ENCODE data around the gene CRBN.
A peak's percentile ranks its signal among the peaks of the same experiment; 100 is the strongest.

CRBN gene

DNA sequence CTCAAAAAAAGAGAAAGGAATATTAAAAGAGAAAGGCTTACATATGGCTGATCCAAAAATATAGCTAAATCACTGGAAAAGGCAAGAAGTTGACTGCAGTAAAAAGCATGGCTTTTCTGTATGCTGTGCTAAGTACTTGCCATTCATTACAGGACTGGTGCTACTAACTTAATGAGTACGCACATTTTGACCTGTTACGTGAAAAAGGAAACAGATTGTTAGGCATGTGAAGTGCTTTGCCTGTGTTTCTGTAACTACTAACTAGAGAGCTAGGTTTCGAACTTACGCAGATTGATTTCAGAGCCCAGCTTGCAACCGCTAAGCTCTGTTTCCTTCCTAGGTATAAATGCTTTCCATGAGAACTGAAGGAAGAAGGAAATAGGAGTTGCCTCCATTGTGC, 49.9 kb downstream of the CRBN start:
- Histone ChIP-seq H2AFZ (ENCODE audit: low read length) (no peak overlapping the region), H3K27ac (ENCODE audit: low read length) (no peak overlapping the region), H3K9ac (ENCODE audit: low read length) (no peak overlapping the region), H3K4me3 (ENCODE audit: low read length) (no peak overlapping the region), H3K9me2 (replicated peaks; ENCODE audit: insufficient read depth, low read length) (no peaks in the 10 kb centered on the region), H3K27me3 (replicated peaks; ENCODE audit: insufficient read depth, low read length) (no peaks in the 10 kb centered on the region), H3K79me2 (ENCODE audit: low read length) (peaks cover 31% of the 10 kb centered on the region), H4K20me1 (ENCODE audit: insufficient read depth, low read length) (no peaks in the 10 kb centered on the region), H3K36me3 (replicated peaks; ENCODE audit: insufficient read depth, low read length) (no peaks in the 10 kb centered on the region), H3K4me2 (ENCODE audit: low read depth, low read length) (no peak overlapping the region), H3K9me3 (replicated peaks; ENCODE audit: insufficient read depth, low read length) (no peaks in the 10 kb centered on the region), H3F3A (ENCODE audit: insufficient read depth, low read length) (no peaks in the 10 kb centered on the region), H3K4me1 (ENCODE audit: low read length) (no peaks in the 10 kb centered on the region)
- TF ChIP-seq EZH2phosphoT487 (IDR thresholded peaks at IDR 0.05; ENCODE audit: low read length) = no peak
- TF ChIP-seq, protein P1, sequence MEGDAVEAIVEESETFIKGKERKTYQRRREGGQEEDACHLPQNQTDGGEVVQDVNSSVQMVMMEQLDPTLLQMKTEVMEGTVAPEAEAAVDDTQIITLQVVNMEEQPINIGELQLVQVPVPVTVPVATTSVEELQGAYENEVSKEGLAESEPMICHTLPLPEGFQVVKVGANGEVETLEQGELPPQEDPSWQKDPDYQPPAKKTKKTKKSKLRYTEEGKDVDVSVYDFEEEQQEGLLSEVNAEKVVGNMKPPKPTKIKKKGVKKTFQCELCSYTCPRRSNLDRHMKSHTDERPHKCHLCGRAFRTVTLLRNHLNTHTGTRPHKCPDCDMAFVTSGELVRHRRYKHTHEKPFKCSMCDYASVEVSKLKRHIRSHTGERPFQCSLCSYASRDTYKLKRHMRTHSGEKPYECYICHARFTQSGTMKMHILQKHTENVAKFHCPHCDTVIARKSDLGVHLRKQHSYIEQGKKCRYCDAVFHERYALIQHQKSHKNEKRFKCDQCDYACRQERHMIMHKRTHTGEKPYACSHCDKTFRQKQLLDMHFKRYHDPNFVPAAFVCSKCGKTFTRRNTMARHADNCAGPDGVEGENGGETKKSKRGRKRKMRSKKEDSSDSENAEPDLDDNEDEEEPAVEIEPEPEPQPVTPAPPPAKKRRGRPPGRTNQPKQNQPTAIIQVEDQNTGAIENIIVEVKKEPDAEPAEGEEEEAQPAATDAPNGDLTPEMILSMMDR (IDR thresholded peaks at IDR 0.05; ENCODE audit: low read length) = no peak
- no peak for TF ChIP-seq EZH2 (optimal IDR thresholded peaks at IDR 0.05; ENCODE audit: low read depth, low read length)
- DNase-seq = no peak

DNA sequence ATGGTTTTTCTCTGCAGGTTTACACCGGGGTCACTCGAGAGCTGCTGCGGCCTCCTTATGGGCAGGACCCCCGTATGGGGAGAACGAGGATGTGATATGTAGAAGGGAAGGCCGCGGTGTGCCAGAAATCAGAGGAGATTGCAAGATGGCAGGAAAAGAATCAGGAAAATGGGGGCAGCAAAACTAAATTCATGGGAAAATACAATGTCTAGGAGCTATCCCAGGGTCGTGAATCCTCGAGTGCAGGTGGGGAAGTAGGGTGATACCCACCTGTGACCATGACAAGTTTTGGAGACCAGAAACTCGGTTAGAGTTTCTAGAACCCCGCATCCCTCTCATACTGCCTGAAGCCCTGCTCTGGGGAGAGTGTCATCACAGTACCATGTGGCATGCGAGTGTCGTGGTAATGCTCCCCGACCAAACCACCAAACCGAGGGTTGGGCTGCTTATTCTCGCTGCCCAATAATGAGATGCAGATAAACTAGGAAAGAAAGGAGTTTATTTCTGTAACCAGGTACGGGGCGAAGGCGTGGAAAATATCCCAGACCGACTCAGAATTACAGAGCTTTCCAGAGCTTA, 52.0 kb downstream of the CRBN start:
- no peaks in the 10 kb centered on the region for H3K4me1 ChIP-seq (ENCODE audit: low read length)
- DNase-seq = no peak
- no peak for TF ChIP-seq EZH2phosphoT487 (IDR thresholded peaks at IDR 0.05; ENCODE audit: low read length)
- TF ChIP-seq, protein P1 (IDR thresholded peaks at IDR 0.05; ENCODE audit: low read length) = no peak
- no peak for TF ChIP-seq EZH2 (optimal IDR thresholded peaks at IDR 0.05; ENCODE audit: low read depth, low read length)

DNA sequence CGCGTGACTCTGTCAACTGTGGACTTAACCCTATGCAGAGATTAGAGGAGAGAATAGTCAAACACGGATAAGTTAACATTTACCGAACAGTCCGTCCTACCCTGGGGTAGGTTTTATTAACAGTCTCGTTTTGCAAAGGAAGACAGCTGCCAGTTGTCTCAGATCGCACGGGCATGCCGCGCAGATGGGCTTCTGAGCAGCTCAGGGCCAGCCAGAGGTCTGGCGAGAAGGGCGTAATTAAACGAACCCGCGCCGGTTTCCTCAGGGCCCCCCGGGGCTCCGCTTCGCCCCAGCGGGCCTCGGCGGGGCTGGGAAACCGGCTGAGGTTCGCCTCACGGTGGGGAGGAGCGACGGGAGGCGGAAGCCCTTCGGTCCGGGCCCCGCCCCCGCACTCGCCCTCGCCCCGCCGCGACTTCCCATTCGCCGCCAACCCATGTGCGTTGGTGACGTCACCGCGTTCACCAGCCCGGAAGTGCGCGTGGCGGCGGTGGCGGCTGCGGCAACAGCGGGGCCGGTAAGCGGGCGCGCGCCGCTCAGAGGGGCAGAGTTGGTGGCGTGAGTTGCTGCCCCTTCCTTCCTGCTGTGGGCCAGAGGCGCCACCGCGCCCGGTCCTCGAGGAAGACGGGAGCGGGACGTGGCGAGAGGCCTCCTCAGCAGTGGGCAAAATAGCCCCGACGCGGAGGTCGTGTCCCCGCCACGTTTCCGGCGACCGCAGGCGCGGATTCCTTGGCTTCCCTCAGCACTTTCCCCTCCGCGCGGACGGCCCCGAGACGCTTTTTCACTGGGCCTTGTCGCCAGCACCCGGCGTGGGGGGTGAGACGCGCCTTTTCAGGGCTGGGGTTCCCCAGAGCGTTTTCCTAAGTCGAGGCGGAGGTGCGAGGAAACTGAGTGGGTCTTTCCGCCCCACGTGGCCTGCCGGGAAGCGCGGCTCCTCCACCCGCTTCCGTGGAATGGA, 52.7 kb downstream of the CRBN start, which contains the start of gene TRNT1:
Gene TRNT1 (plus strand): TSS at position 464 of the 955 bp plus-strand sequence. CDS start 2,101 bp downstream, outside the sequence.
- no peaks in the 10 kb centered on the region for H3K9me2 ChIP-seq (replicated peaks; ENCODE audit: insufficient read depth, low read length)
- peak within 1 kb of the TSS; percentile 72 for H3K4me2 ChIP-seq (ENCODE audit: low read depth, low read length)
- no peaks in the 10 kb centered on the region for H3K27me3 ChIP-seq (replicated peaks; ENCODE audit: insufficient read depth, low read length)
- no peaks in the 10 kb centered on the region for H4K20me1 ChIP-seq (ENCODE audit: insufficient read depth, low read length)
- no peaks in the 10 kb centered on the region for H3K4me1 ChIP-seq (ENCODE audit: low read length)
- peak within 1 kb of the TSS; percentile 81 for H2AFZ ChIP-seq (ENCODE audit: low read length)
- no peaks in the 10 kb centered on the region for H3F3A ChIP-seq (ENCODE audit: insufficient read depth, low read length)
- no peaks in the 10 kb centered on the region for H3K9me3 ChIP-seq (replicated peaks; ENCODE audit: insufficient read depth, low read length)
- H3K36me3 ChIP-seq (replicated peaks; ENCODE audit: insufficient read depth, low read length) = no peaks in the 10 kb centered on the region
- peak within 1 kb of the TSS; percentile 65; the same call in 1 of the 2 replicates for H3K27ac ChIP-seq (ENCODE audit: low read length)
- H3K4me3 ChIP-seq (ENCODE audit: low read length) = peak within 1 kb of the TSS; percentile 81
- TF ChIP-seq EZH2 (optimal IDR thresholded peaks at IDR 0.05; ENCODE audit: low read depth, low read length) = no peak
- TF ChIP-seq EZH2phosphoT487 (IDR thresholded peaks at IDR 0.05; ENCODE audit: low read length) = no peak
- TF ChIP-seq, protein P1 (IDR thresholded peaks at IDR 0.05; ENCODE audit: low read length) = no peak
- DNase-seq = peak; percentile 86
- peaks cover 19% of the 10 kb centered on the region for H3K79me2 ChIP-seq (ENCODE audit: low read length)
- H3K9ac ChIP-seq (ENCODE audit: low read length) = peak within 1 kb of the TSS; percentile 84

More for the DNA sequence above, 52.0 kb downstream of the CRBN start:
- Histone ChIP-seq H3K79me2 (ENCODE audit: low read length) (peaks cover 19% of the 10 kb centered on the region), H3F3A (ENCODE audit: insufficient read depth, low read length) (no peaks in the 10 kb centered on the region), H3K4me3 (ENCODE audit: low read length) (peak overlapping the region; percentile 81), H3K9ac (ENCODE audit: low read length) (peak overlapping the region; percentile 84), H3K9me2 (replicated peaks; ENCODE audit: insufficient read depth, low read length) (no peaks in the 10 kb centered on the region), H3K27me3 (replicated peaks; ENCODE audit: insufficient read depth, low read length) (no peaks in the 10 kb centered on the region), H3K36me3 (replicated peaks; ENCODE audit: insufficient read depth, low read length) (no peaks in the 10 kb centered on the region), H3K27ac (ENCODE audit: low read length) (peak overlapping the region; percentile 65; the same call in 1 of the 2 replicates), H3K9me3 (replicated peaks; ENCODE audit: insufficient read depth, low read length) (no peaks in the 10 kb centered on the region), H3K4me2 (ENCODE audit: low read depth, low read length) (peak overlapping the region; percentile 70; the same call in 1 of the 2 replicates), H4K20me1 (ENCODE audit: insufficient read depth, low read length) (no peaks in the 10 kb centered on the region), H2AFZ (ENCODE audit: low read length) (0 out of 2 replicates have a peak overlapping the region, but pooled peaks have one; percentile 42)

Measured in MM.1S (cell line).